Measurements from ENCODE around the gene PTPN3. TPM values are rescaled to one million over a fixed set of nuclear protein-coding genes. Genes with fewer than 3 reads are reported as not detected.
A peak's percentile ranks its signal among the peaks of the same experiment; 100 is the strongest.

The PTPN3 gene
- total and polyA plus RNA-seq, 2 experiments from 2014 or later, result 0.86 to 1.3 TPM

DNA sequence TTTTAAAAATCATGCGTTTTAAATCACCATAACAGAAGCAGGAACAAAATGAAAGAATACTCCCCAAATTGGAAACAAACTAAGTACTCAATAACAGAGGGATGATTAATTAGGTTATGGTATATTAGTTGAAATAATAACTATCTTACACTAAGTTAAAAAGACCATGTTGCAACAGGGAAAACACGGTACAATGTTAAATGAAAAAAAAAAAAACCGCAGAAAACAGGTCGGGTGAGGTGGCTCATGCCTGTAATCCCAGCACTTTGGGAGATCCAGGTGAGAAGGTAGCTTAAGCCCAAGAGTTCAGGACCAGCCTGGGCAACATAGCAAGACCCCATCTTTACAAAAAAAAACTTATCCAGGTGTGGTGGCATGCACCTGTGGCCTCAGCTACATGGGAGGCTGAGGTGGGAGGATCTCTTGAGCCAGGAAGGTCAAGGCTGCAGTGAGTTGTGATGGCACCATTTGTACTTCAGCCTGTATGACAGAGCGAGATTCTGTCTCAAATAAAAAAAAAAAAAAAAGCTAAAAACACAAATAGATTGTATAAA lies 2.4 kb upstream of the PTPN3 start:
- WGBS, 2 experiments (ENCODE audit: low coverage in 1 of 2, low lambda C conversion rate in 2 of 2, missing lambda C conversion rate in 2 of 2), result 61% methylated on average over 5 of the region's 5 CpGs
- H3K79me2 ChIP-seq (ENCODE audit: insufficient read depth), result no peaks in the 10 kb centered on the region
- H3K4me1 ChIP-seq (ENCODE audit: insufficient read depth), result no peaks in the 10 kb centered on the region
- TF ChIP-seq EZH2 (IDR thresholded peaks at IDR 0.05; ENCODE audit: insufficient read depth, poor library complexity, severe bottlenecking) (no peak), EZH2phosphoT487 (IDR thresholded peaks at IDR 0.05; ENCODE audit: insufficient read depth, low read depth) (no peak)
- H3F3A ChIP-seq (ENCODE audit: insufficient read depth), result no peaks in the 10 kb centered on the region
- H3K27ac ChIP-seq, result no peak overlapping the region
- H3K36me3 ChIP-seq (ENCODE audit: low read depth), result no peaks in the 10 kb centered on the region
- no peak overlapping the region for H3K4me3 ChIP-seq
- no peak overlapping the region for H3K4me2 ChIP-seq (ENCODE audit: unreplicated experiment)
- H2AFZ ChIP-seq, result no peak overlapping the region
- H3K9me2 ChIP-seq (ENCODE audit: insufficient read depth), result no peaks in the 10 kb centered on the region
- DNase-seq, result no peak
- no peaks in the 10 kb centered on the region for H4K20me1 ChIP-seq (ENCODE audit: insufficient read depth)
- peaks cover 80% of the 10 kb centered on the region for H3K27me3 ChIP-seq (replicated peaks; ENCODE audit: insufficient read depth)
- in situ Hi-C loops (cut with MboI), result no loop called here
- H3K9me3 ChIP-seq (ENCODE audit: low read depth), result no peaks in the 10 kb centered on the region
- H3K9ac ChIP-seq, result no peak overlapping the region

DNA sequence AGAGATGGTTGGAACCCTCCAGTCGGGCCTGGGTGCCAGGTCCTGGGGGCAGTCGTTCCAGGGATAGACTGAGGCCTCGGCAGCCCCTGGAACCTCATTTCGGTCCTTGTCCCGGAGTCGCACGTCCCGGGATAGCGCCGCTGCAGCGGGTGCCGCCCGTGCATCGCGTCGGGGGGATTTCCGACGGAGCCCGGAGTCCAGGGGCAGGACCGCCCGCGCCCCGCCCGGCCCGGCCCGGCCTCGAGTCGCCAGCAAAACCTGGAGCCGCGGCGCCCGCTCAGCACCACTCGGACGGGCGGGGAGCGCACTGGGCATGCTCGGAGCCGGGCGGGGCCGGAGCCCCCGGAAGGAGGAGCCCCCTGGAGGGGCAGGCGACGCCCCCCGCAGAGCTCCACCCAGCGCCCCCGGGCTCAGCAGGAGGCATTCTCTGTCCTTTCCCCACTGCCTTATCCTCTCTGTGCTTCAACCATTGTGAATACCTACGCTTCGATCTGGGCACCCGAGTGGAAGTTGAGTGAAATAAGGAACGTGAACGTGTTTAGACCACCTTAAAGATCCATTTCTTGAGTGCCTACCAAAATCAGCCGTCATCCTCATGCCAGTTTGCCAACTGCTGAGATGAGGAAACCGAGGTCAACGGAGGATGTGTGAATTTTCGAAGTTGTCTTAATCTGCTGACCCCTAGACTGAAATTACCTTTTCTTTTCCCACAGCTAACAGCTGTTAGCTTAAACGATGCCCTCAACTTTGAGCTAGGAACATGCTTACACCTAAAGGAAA lies 1.7 kb upstream of the PTPN3 start:
- peak; percentile 53 for DNase-seq
- Histone ChIP-seq H3F3A (ENCODE audit: insufficient read depth) (no peaks in the 10 kb centered on the region), H3K79me2 (ENCODE audit: insufficient read depth) (no peaks in the 10 kb centered on the region), H3K4me2 (ENCODE audit: unreplicated experiment) (peak overlapping the region; percentile 5), H3K4me3 (peak overlapping the region; percentile 53), H3K4me1 (ENCODE audit: insufficient read depth) (no peaks in the 10 kb centered on the region), H3K9me2 (ENCODE audit: insufficient read depth) (no peaks in the 10 kb centered on the region), H3K9me3 (ENCODE audit: low read depth) (no peaks in the 10 kb centered on the region), H4K20me1 (ENCODE audit: insufficient read depth) (no peaks in the 10 kb centered on the region), H3K27ac (no peak overlapping the region), H3K36me3 (ENCODE audit: low read depth) (no peaks in the 10 kb centered on the region), H2AFZ (peak overlapping the region; percentile 29; the same call in 1 of the 2 replicates), H3K9ac (no peak overlapping the region), H3K27me3 (replicated peaks; ENCODE audit: insufficient read depth) (peaks cover 77% of the 10 kb centered on the region)
- TF ChIP-seq EZH2 (IDR thresholded peaks at IDR 0.05; ENCODE audit: insufficient read depth, poor library complexity, severe bottlenecking), result no peak
- no peak for TF ChIP-seq EZH2phosphoT487 (IDR thresholded peaks at IDR 0.05; ENCODE audit: insufficient read depth, low read depth)
- WGBS, 2 experiments (ENCODE audit: low coverage in 1 of 2, low lambda C conversion rate in 2 of 2, missing lambda C conversion rate in 2 of 2), result 10 to 14% methylated on average over 20 to 35 of the region's 56 CpGs
- in situ Hi-C loops (cut with MboI), result no loop called here

DNA sequence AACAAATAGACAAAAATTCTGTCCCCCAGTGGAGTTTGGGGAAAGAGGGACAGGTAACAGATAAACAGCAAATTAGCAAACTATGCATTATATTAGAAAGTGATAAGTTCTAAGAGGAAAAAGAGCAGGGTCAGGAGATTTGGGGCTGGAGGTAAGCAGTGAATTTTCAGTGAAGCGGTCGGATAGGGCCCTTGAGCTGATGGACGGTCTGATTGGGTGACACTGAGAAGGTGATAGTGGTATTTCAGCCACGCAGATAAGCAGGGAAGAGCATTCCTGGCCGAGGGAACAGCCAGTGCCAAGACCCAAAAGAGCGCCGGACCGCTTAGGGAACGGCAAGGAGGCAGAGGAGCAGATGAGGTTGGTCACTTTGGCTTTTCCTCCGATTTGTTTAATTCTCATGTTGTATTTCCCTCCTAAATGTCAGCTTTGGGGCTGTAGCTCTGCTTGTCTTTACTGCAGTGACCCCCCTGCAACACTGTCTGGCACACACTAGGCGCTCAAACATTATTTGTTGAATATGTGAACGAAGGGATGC lies 1.1 kb upstream of the PTPN3 start:
- H3K27me3 ChIP-seq (replicated peaks; ENCODE audit: insufficient read depth), result peaks cover 72% of the 10 kb centered on the region
- H3K79me2 ChIP-seq (ENCODE audit: insufficient read depth), result no peaks in the 10 kb centered on the region
- peak overlapping the region; percentile 29; the same call in 1 of the 2 replicates for H2AFZ ChIP-seq
- no peak overlapping the region for H3K27ac ChIP-seq
- no peaks in the 10 kb centered on the region for H3K9me2 ChIP-seq (ENCODE audit: insufficient read depth)
- peak overlapping the region; percentile 5 for H3K4me2 ChIP-seq (ENCODE audit: unreplicated experiment)
- no peaks in the 10 kb centered on the region for H3K9me3 ChIP-seq (ENCODE audit: low read depth)
- H3F3A ChIP-seq (ENCODE audit: insufficient read depth), result no peaks in the 10 kb centered on the region
- in situ Hi-C loops (cut with MboI), result no loop called here
- no peaks in the 10 kb centered on the region for H3K4me1 ChIP-seq (ENCODE audit: insufficient read depth)
- no peak overlapping the region for H3K9ac ChIP-seq
- no peak for DNase-seq
- H3K36me3 ChIP-seq (ENCODE audit: low read depth), result no peaks in the 10 kb centered on the region
- TF ChIP-seq EZH2phosphoT487 (IDR thresholded peaks at IDR 0.05; ENCODE audit: insufficient read depth, low read depth) (no peak), EZH2 (IDR thresholded peaks at IDR 0.05; ENCODE audit: insufficient read depth, poor library complexity, severe bottlenecking) (no peak)
- H3K4me3 ChIP-seq, result peak overlapping the region; percentile 53
- H4K20me1 ChIP-seq (ENCODE audit: insufficient read depth), result no peaks in the 10 kb centered on the region
- WGBS, 2 experiments (ENCODE audit: low coverage in 1 of 2, low lambda C conversion rate in 2 of 2, missing lambda C conversion rate in 2 of 2), result 34 to 40% methylated on average over 12 of the region's 12 CpGs

- Histone ChIP-seq H3K4me2 (ENCODE audit: unreplicated experiment) (peak overlapping the region; percentile 59), H3K4me3 (peak overlapping the region; percentile 69), H3K9me2 (ENCODE audit: insufficient read depth) (no peaks in the 10 kb centered on the region), H3K79me2 (ENCODE audit: insufficient read depth) (no peaks in the 10 kb centered on the region), H3K36me3 (ENCODE audit: low read depth) (no peaks in the 10 kb centered on the region), H3F3A (ENCODE audit: insufficient read depth) (no peaks in the 10 kb centered on the region), H3K27me3 (replicated peaks; ENCODE audit: insufficient read depth) (peaks cover 59% of the 10 kb centered on the region), H3K9me3 (ENCODE audit: low read depth) (no peaks in the 10 kb centered on the region), H3K9ac (no peak overlapping the region), H4K20me1 (ENCODE audit: insufficient read depth) (no peaks in the 10 kb centered on the region), H2AFZ (peak overlapping the region; percentile 65), H3K27ac (no peak overlapping the region), H3K4me1 (ENCODE audit: insufficient read depth) (no peaks in the 10 kb centered on the region)
- WGBS, 2 experiments (ENCODE audit: low coverage in 1 of 2, low lambda C conversion rate in 2 of 2, missing lambda C conversion rate in 2 of 2), result 19 to 20% methylated on average over 28 to 30 of the region's 82 CpGs
- DNase-seq, result peak; percentile 54
- in situ Hi-C loops (cut with MboI), result no loop called here
- no peak for TF ChIP-seq EZH2phosphoT487 (IDR thresholded peaks at IDR 0.05; ENCODE audit: insufficient read depth, low read depth)
- peak; percentile 58 for TF ChIP-seq EZH2 (IDR thresholded peaks at IDR 0.05; ENCODE audit: insufficient read depth, poor library complexity, severe bottlenecking)
Observed at GRCh38 chr9:109497226-109498153, 617 bp downstream of the PTPN3 start.
